HG03159 (cell line): ENCODE results near the gene ADAM19.

ENCODE experiments used
- ATAC-seq: cut with Tn5 transposase; IDR thresholded peaks from one replicate; pipeline ENCODE4 v1.9.1; 2021; ENCODE audit warnings: mild to moderate bottlenecking, moderate library complexity; ENCODE audit not compliant: unreplicated experiment

Gene ADAM19

DNA sequence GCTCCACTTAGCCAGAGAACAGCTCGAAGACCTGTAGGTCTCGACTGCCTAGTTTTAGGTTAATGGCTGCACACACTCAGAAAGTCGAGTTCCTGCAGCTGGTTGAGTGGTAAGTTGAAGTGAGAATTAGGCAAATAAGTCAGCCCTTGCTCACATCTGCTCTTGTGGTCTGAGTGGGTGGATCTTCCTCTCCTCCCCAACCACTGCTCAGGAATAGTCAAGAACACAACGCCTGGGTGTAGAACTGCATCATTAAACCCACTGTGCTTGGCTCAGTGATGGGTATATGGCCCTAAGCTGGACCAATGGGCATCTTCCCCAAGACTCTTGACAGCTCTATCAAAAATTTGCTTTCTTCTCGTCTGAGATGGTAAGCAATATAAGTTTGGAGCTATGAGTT is 20.9 kb upstream of the ADAM19 start:
- ATAC-seq = peak; percentile 72

DNA sequence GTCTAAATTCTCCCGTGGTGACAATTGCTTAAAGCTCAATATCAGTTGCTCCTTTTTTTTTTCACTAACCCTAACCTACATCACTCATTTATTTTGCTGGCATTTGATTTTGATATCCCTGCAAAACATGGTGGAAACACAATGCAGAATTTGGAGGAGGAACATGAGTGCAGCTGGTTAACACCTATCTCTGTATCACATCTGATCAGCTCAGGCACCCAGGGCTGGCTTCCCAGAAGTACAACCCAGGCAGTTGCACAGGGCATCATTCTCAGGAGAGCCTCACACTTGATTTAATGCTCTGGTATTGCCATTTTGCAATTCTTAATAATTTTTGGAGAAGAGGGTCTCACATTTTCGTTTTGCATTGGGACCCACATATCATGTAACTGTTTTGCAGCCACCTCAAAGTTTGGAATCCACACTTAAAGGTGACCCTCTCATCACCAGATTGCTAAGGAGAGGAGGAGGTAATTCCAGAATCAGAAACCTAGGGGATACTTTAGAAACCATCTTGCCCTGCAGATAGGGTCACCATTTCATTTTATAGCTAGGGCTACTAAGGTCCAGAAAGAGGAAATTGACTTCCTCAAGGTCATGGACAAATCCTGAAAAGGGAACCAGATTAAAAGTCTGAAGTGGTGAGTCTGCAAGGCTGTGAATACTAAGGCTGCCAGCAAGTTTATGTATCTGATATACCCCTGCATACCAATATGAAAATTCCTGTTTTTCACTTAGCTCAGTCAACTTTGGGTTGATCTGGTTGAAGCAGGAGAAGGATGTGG is 19.3 kb upstream of the ADAM19 start:
- no peak for ATAC-seq

GRCh38 chr5:157594257-157594656 is 18.7 kb upstream of the ADAM19 start:
- ATAC-seq = no peak

DNA sequence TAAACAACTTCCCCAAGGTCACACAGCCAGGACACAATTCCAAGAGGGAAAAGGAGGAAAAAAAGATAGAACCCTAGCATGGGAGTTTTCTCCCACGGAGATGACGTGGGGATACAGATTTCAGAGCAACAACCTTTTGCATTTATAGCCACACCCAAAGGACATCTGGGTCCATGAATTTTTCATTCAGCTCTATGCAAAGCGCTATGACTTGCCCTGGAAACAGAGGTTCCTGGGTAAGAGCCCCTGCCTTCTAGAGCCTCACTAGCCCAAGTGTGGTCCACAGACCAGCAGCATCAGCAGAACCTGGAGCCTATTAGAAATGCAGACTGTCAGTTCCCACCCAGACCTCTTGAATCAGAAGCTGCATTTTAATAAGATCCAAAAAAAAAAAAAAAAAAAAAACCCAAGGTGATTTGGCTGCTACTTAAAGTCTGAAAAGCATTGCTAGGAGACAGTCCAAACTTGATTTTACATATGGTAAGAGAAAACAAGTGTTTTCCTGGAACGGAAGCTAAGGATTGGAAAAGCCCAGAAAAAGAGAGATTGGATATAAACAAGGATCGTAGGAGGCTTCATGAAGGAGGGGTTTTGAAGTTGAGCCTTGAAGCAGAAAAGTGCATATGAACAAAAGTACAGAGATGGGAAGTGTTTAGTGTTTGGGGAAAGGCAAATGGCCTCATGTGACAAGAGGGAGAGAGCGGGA is 17.6 kb upstream of the ADAM19 start:
- no peak for ATAC-seq

DNA sequence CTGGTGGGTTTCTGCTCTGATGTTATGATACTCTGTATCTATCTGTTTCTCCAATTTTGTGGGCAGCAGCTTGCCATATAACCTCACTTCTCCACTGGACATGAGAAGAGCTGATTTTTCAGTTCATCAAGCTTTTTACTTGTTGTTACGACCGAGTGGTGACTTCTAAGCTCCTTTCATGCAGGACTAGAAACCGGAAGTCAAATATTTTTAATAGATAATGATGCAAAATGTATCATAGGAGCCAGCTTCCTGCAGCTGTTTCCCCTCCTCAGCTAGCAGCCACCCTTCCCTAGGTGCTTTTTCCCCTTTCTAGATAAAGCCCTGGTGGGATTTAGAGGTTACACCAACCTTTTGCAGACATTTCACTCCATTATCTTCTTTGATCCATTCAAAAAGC is 17.0 kb upstream of the ADAM19 start:
- ATAC-seq = no peak

- no peak for ATAC-seq
These were observed 14.9 kb upstream of the ADAM19 start for GRCh38 chr5:157590478-157590877.

- no peak for ATAC-seq
These were observed 9.1 kb upstream of the ADAM19 start for GRCh38 chr5:157584628-157585027.

- ATAC-seq = peak; percentile 49
These were observed 7.4 kb upstream of the ADAM19 start for GRCh38 chr5:157582731-157583620.

DNA sequence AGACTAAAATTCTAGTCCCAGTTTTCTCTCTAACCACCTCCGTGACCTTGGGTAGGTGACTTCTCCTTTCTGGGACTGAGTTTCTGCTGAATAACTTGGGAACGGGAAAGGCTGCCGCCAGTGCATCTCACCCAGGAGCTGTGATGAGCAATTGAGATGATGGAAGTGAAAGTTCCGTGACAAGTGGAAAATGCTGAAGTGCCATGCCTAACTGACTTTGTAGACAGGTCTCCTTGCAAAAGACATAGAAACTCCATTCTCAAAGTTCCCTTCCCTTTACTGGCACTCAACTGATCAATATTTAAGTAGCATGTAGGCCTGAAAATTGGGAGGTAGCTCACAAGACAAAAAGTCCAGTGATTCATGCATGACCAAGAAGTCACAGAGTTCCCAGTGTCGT is 6.3 kb upstream of the ADAM19 start:
- ATAC-seq = no peak

DNA sequence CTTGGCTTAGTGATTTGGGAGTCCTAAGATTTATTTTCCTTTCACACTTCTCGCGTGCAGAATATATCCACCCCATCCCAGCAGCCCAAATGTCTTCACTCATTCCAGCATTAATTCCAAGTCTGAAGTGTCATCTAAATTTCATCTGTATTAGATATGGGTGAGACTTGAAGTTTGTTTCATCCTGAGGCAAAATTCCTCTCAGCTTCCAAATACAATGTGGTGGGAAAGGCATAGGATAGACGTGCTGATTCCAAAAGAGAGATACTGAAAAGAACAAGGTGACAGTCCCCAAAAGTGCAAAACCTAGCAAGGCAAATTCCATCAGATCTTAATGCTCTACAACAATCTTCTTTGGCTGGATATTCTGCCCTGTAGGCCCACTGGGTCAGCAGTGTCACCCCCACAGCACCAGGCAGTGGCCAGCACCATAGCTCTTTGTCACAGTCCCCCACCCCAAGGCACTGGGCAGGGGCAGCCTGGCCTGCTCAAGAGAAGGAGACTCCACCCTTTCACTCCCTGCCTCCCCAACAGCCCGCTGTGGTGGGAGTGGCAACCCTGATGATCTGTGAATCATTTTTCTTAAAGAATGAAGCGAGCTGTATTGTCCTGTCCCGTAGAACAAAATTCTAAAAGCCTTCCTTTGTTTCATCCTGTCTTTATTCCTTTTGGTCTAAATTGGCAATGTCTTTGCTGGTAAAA is 2.7 kb upstream of the ADAM19 start:
- ATAC-seq = no peak

GRCh38 chr5:157576678-157577077 is 1.1 kb upstream of the ADAM19 start:
- no peak for ATAC-seq

DNA sequence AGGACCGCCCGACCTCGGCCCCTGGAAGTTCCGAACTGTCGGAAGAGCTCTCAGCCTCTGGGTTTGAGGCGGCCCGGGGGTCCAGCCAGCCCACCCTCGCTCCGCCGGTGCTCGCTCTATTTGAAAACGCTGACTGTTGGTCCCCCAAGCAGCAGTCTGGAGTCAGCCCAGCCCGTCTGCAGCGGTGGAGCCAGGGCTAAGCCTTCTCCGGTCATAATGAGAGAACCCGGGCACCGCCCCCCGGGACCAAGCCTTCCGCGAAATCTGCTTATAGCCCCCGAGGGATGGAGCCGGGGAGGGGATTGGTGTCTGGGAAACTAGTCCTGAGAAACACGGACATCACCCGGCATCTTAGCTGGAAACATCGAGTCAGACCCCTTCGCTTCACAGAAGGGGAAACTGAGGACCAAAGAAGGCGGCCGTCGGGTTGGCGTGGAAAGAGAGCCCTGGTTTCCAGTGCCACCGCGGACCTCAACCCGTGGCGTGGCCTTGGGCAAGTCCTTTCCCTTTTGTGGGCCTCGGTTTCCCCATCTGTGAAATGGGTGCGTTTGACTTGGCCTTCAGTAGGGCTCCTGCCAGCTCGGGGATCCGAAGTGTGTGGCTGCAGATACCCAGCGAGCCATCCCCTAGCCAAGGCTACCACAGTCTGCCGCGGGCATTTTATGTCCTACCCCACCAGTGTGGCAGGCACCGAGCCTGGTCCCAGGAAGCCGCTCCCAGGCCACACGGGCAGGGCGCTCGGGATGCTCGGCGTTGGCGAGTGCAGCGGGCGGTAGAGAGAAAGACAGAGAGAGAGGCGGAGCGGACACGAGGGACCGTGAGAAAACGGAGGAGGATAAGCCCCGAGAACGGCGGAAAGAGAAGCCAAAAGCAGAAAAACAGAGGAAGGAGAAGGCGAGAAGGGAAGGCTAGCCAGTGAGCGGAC is 857 bp downstream of the ADAM19 start:
- ATAC-seq = no peak

DNA sequence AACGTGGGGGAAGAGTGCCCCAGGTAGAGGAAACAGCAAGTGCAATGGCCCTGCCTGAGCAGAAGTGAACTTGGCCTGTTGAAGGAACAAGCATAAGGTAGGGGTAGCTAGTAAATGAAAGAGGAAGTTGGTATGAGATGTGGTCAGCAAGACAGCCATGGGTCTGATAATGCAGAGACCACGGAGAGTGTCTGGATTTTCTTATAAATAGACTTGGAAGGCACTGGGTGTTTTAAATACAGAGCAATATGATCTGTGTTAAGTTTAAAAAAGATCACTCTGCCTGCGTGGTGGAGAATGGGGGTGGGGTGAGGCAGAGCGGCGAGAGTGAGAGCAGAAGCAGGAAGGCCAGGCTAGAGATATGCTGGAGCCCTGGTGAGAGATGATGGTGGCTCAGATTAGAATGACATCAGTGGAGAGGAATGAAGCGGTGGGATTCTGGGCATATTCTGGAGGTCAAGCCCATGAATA is 4.2 kb downstream of the ADAM19 start:
- peak; percentile 93 for ATAC-seq

- ATAC-seq = no peak
These were observed 4.9 kb downstream of the ADAM19 start for GRCh38 chr5:157570531-157571200.

DNA sequence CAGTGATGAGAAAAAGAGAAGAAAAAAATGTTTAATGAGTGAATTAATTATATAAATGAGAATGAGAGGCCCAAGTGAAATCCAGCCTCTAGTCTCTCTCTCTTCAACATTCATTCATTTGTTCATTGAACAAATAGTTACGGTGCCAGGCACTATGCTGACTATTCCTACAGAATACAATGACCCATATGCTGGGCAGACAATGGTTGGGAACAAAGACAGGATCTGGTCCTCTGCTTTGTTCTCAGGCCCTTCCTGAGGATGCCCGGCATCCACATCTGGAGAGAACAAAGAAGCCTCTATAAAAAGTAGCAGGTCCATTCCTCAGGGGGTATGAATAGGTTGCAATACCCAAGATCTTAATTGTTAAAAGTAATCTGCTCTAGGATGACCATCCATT is 6.9 kb downstream of the ADAM19 start:
- no peak for ATAC-seq

DNA sequence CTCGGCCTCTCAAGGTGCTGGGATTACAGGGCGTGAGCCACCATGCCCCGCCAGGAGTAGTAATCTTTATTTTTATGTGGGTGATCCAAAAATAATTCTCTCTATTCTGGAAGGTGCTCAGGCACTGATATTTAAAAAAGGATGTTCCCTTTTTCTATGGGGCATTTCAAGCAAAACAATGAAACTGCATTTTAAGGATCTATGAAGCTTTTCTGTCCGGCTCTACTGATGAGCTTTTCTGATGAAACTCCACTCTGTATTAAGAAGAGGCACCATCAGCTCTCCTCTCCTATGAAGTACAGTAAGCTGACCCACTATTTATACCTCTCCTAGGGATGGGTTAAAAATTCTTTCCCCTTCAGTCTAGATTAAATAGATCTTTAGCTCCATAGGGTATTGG is 7.4 kb downstream of the ADAM19 start:
- no peak for ATAC-seq

DNA sequence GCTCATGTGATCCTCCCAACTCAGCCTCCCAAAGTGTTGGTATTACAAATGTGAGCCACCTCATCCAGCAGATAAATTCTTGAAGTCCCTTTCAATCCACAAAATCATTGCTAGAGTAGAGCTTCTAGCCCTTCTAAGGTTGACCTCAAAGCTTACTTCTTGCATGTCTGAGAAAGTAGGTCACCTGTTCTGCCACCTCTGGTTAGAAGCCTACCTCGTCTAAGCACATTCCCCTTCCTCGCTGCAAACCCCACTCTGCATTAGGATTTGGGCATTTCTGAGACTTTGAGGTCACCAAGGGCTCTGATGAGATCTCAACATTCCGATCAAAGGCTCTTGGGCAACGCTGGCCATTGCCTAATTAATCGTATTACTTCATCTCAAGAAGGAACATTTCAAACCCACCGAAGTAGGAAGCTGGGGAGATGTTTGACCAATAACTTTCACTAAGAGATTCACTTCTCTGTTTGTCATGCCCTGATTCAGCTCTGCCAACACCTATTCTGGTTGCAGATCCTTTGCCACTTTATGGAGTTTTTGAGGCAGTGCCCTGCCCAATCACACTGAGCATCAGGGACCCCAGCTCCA is 8.6 kb downstream of the ADAM19 start:
- no peak for ATAC-seq

DNA sequence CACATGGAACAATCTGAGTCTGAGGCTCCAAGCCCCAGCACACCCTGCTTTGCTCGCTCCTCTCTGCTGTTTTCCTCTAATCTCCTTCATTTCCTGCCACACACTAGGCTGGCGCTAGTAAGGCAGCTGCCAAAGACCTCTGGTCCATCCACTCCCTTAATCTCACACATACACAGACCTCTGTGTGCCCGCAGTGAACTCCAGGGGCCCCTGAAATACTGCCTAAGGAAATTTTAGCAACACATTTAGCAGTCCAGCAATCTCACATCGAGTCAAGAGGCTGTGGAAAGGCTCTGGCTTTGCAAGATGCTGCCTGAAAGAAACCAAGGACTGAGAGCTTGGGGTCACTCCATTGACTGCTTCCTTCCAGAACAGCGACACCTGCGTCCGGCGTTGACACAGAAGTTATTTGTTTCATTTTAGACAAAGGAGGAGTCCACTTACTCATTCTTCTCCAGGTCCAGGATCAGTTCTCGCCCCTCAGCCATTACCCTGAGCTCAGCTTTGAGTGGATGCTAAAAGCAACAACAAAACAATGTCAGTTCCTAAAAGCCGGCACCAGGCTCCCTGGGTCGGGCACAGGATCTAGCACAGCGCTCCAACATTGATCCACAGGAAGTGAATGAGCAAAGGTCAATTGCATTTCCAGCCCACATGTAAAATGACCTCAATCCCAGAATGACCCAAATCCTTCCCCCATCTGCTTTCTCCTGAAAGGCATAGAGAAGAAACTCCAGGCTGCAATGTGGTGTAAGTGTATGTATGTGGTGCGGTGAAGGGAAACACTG is 11.5 kb downstream of the ADAM19 start:
- no peak for ATAC-seq
